ENCODE data around the gene ARHGAP12.
A peak's percentile ranks its signal among the peaks of the same experiment; 100 is the strongest.

Gene ARHGAP12

GRCh38 chr10:31875608-31876007 is 53.0 kb downstream of the ARHGAP12 start:
- no peak for DNase-seq

GRCh38 chr10:31873724-31874123 is 54.9 kb downstream of the ARHGAP12 start:
- DNase-seq = no peak

- DNase-seq = no peak
These were observed 57.2 kb downstream of the ARHGAP12 start for GRCh38 chr10:31871266-31872065.

- no peak for DNase-seq
These were observed 61.0 kb downstream of the ARHGAP12 start for GRCh38 chr10:31867646-31868045.

GRCh38 chr10:31866118-31866670 is 62.4 kb downstream of the ARHGAP12 start:
- DNase-seq = no peak

- no peak for DNase-seq
These were observed 63.7 kb downstream of the ARHGAP12 start for GRCh38 chr10:31864834-31865518.

- no peak for DNase-seq
These were observed 73.6 kb downstream of the ARHGAP12 start for GRCh38 chr10:31855033-31855432.

- no peak for DNase-seq
These were observed 75.0 kb downstream of the ARHGAP12 start for GRCh38 chr10:31853629-31854028.

GRCh38 chr10:31851216-31851615 is 77.4 kb downstream of the ARHGAP12 start:
- DNase-seq = no peak

GRCh38 chr10:31847515-31847914 is 81.1 kb downstream of the ARHGAP12 start:
- no peak for DNase-seq

GRCh38 chr10:31838709-31839108 is 89.9 kb downstream of the ARHGAP12 start:
- no peak for DNase-seq

GRCh38 chr10:31838065-31838464 is 90.6 kb downstream of the ARHGAP12 start:
- no peak for DNase-seq

- peak; percentile 5 for DNase-seq
These were observed 91.8 kb downstream of the ARHGAP12 start for GRCh38 chr10:31836569-31837406.

- no peak for DNase-seq
These were observed 94.9 kb downstream of the ARHGAP12 start for GRCh38 chr10:31833753-31834152.

- no peak for DNase-seq
These were observed 96.4 kb downstream of the ARHGAP12 start for GRCh38 chr10:31832261-31832660.

- no peak for DNase-seq
These were observed 97.7 kb downstream of the ARHGAP12 start for GRCh38 chr10:31830887-31831286.

- no peak for DNase-seq
These were observed 98.9 kb downstream of the ARHGAP12 start for GRCh38 chr10:31829776-31830175.

GRCh38 chr10:31823358-31823757 is 105.3 kb downstream of the ARHGAP12 start:
- no peak for DNase-seq

- DNase-seq = no peak
These were observed 105.9 kb downstream of the ARHGAP12 start for GRCh38 chr10:31822616-31823318.

- DNase-seq = no peak
These were observed 106.5 kb downstream of the ARHGAP12 start for GRCh38 chr10:31822150-31822549.

GRCh38 chr10:31820778-31821369 is 107.8 kb downstream of the ARHGAP12 start:
- no peak for DNase-seq

GRCh38 chr10:31820096-31820495 is 108.5 kb downstream of the ARHGAP12 start:
- DNase-seq = no peak

All from CD4-positive, alpha-beta T cell treated with Interleukin-10 for 1 hour (primary cell).